ENCODE results near the gene TSPAN18. TPM values are rescaled to one million over a fixed set of nuclear protein-coding genes. Genes with fewer than 3 reads are reported as not detected.

The TSPAN18 gene
- total RNA-seq, 1 donor from 2014 or later = 38.4 TPM

GRCh38 chr11:44707094-44707493 is 19.7 kb upstream of the TSPAN18 start:
- intact Hi-C loops (cut with DNase I) = no loop called here
- no peak for DNase-seq
- H3K36me3 ChIP-seq = no peaks in the 10 kb centered on the region
- no peak for ATAC-seq
- H3K4me3 ChIP-seq = no peak overlapping the region
- no peak for TF ChIP-seq CTCF (IDR thresholded peaks at IDR 0.05)
- no peaks in the 10 kb centered on the region for H3K9me3 ChIP-seq
- H3K27ac ChIP-seq = no peak overlapping the region
- H3K27me3 ChIP-seq (ENCODE audit: low read depth) = no peaks in the 10 kb centered on the region
- H3K4me1 ChIP-seq = no peaks in the 10 kb centered on the region

DNA sequence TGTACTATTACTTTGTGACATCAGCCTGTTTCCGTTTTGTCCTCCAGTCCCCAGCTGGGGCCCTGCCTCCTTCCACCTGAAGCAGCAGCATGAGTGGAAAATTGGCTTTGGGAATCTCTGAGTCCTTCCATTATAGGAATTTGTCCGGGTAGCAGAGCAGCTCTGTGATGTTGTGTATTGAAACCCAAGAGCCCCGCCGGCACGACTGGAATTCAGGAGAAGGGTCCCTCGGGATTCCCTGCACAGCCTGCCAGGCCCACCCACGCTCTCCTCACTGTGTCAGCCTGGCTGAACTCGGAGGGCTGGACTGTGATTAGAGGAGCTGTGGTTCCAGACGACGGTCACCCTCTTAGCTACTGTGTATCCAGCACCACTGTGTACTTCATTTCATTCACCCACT is 18.8 kb upstream of the TSPAN18 start:
- DNase-seq (no peak), ATAC-seq (no peak)
- H3K27me3 ChIP-seq (ENCODE audit: low read depth) = no peaks in the 10 kb centered on the region
- intact Hi-C loops (cut with DNase I) = no loop called here
- no peak overlapping the region for H3K4me3 ChIP-seq
- H3K4me1 ChIP-seq = no peaks in the 10 kb centered on the region
- H3K36me3 ChIP-seq = no peaks in the 10 kb centered on the region
- H3K9me3 ChIP-seq = no peaks in the 10 kb centered on the region
- no peak for TF ChIP-seq CTCF (IDR thresholded peaks at IDR 0.05)
- H3K27ac ChIP-seq = no peak overlapping the region

DNA sequence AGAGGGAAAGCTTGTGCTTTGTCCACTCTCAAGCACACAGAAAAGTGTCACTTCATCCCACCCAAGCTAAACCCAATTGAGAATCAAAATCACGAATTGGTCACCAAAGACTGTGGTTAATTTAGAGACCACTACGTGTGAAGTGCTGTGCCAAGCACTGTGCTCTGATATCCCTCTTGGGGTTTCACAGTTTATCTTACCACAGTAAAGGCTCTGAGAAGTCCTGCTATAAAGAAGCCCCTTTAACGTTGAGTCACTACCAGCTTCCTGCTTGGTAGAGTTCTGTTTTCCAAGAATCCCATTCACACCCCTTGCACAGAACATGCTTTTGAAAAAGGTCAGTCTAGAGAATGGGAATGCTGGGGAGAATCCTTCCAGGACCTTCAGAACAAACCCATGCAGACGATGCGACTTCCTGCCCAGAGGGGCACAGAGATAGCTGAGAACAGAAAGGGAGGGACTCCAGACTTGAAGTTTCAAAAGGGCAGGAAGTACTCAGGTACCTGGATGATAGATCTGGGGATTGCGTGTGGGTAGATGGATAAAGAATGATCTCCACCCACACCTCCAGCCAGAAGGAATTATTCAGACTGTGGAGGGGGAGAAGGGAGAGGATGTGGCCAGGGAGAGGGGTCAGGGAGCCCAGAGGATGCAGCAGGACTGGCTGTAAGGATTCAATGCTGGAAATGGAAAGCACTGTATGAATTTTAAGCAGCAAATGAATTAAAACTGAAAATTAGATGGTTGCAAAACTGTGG is 18.1 kb upstream of the TSPAN18 start:
- ATAC-seq = no peak
- no peaks in the 10 kb centered on the region for H3K36me3 ChIP-seq
- no peaks in the 10 kb centered on the region for H3K9me3 ChIP-seq
- H3K4me3 ChIP-seq = no peak overlapping the region
- DNase-seq = no peak
- no peaks in the 10 kb centered on the region for H3K27me3 ChIP-seq (ENCODE audit: low read depth)
- H3K27ac ChIP-seq = no peak overlapping the region
- intact Hi-C loops (cut with DNase I) = no loop called here
- no peak for TF ChIP-seq CTCF (IDR thresholded peaks at IDR 0.05)
- H3K4me1 ChIP-seq = no peaks in the 10 kb centered on the region

DNA sequence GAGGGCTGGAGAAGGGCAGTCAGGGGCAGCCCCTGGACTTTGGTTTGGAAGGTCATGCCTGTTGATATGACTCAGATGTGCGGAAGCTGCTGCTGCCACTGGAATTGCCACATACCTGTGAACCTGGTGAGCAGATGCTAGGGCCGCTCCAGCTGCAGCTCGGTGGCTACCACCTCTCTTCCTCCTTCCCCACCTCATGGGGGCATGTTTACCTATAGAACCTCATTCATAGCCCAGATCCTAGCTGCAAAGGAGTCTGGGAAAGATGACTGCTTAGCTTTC is 17.5 kb upstream of the TSPAN18 start:
- DNase-seq (no peak), ATAC-seq (no peak)
- Histone ChIP-seq H3K36me3 (no peaks in the 10 kb centered on the region), H3K27me3 (ENCODE audit: low read depth) (no peaks in the 10 kb centered on the region), H3K27ac (no peak overlapping the region), H3K9me3 (no peaks in the 10 kb centered on the region), H3K4me1 (no peaks in the 10 kb centered on the region), H3K4me3 (no peak overlapping the region)
- no peak for TF ChIP-seq CTCF (IDR thresholded peaks at IDR 0.05)
- intact Hi-C loops (cut with DNase I) = no loop called here

DNA sequence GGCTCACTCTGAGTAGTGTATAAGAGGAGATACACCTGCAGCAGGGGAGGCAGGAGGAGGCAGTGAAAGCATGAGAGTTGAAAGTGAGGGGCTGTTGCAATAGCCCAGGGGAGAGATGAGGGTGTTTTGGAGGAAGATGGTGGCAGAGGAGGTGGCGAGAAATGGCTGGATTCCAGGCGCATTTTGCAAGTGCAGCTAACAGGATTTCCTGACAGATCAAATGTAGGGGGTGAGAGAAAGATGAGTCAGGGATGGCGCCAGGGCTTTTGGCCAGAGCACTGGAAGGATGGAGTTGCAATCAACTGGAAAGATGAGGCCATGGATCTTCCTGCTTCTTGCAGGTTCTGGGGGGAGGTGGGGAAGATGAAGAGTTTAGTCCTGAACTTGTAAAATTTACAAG is 16.8 kb upstream of the TSPAN18 start:
- Histone ChIP-seq H3K27ac (no peak overlapping the region), H3K36me3 (no peaks in the 10 kb centered on the region), H3K4me1 (no peaks in the 10 kb centered on the region), H3K4me3 (no peak overlapping the region), H3K27me3 (ENCODE audit: low read depth) (no peaks in the 10 kb centered on the region), H3K9me3 (no peaks in the 10 kb centered on the region)
- ATAC-seq (no peak), DNase-seq (no peak)
- intact Hi-C loops (cut with DNase I) = no loop called here
- no peak for TF ChIP-seq CTCF (IDR thresholded peaks at IDR 0.05)

Data from lower lobe of right lung (tissue), 2 donors.